Astrocyte (in vitro differentiated cells and primary cell): Measurements from ENCODE around the gene ECT2. TPM values are rescaled to one million over a fixed set of nuclear protein-coding genes. Genes with fewer than 3 reads are reported as not detected.
"Not testable (repeated sequence)": the region's sequence is repeated elsewhere in the genome, so short reads cannot be mapped to it uniquely, and the experiment has no call there.

ENCODE experiments used
- DNase-seq: peaks from one replicate; pipeline ENCODE4 v3.0.0-alpha.2; 2010; ENCODE audit warnings: low read depth
- FAIRE-seq: peaks from 2 replicates; lab custom pipeline; 2011; peaks lifted over from hg19 to GRCh38; lab: Jason Lieb, UNC
- H2AFZ ChIP-seq: 2 replicates; pipeline ENCODE4 v1.6.0; 2012; ENCODE audit warnings: low read depth, low read length, inconsistent platforms
- H3K27ac ChIP-seq: 2 replicates; pipeline ENCODE4 v1.5.1; 2011; ENCODE audit warnings: low read depth, low read length, inconsistent platforms
- H3K27me3 ChIP-seq: 2 replicates; pipeline ENCODE4 v1.6.0; 2011; ENCODE audit warnings: low read length, inconsistent platforms; ENCODE audit not compliant: insufficient read depth
- H3K36me3 ChIP-seq: 2 replicates; pipeline ENCODE4 v1.5.1; 2011; ENCODE audit warnings: low read length, inconsistent platforms; ENCODE audit not compliant: insufficient read depth
- H3K4me1 ChIP-seq: 2 replicates; pipeline ENCODE4 v1.5.1; 2011; ENCODE audit warnings: low read length, inconsistent platforms; ENCODE audit not compliant: insufficient read depth
- H3K4me2 ChIP-seq: 2 replicates; pipeline ENCODE4 v1.6.0; 2012; ENCODE audit warnings: low read length, inconsistent platforms
- H3K4me3 ChIP-seq: 2 replicates; pipeline ENCODE4 v1.5.1; 2011; ENCODE audit warnings: low read depth, mild to moderate bottlenecking, low read length, inconsistent platforms; ENCODE audit not compliant: insufficient read depth
- H3K79me2 ChIP-seq: 2 replicates; pipeline ENCODE4 v1.6.0; 2012; ENCODE audit warnings: mild to moderate bottlenecking, low read length, inconsistent platforms; ENCODE audit not compliant: insufficient read depth
- H3K9ac ChIP-seq: 2 replicates; pipeline ENCODE4 v1.6.0; 2012; ENCODE audit warnings: mild to moderate bottlenecking, low read length, inconsistent platforms
- H3K9me3 ChIP-seq: 2 replicates; pipeline ENCODE4 v1.5.1; 2012; ENCODE audit warnings: low read depth, mild to moderate bottlenecking, low read length, inconsistent platforms; ENCODE audit not compliant: insufficient read depth
- H4K20me1 ChIP-seq: 2 replicates; pipeline ENCODE4 v1.6.0; 2012; ENCODE audit warnings: low read length, inconsistent platforms; ENCODE audit not compliant: insufficient read depth
- H3K27ac Mint-ChIP-seq: one replicate; pipeline ENCODE4 v1.8.0; 2021; ENCODE audit warnings: mild to moderate bottlenecking, mixed read lengths; ENCODE audit not compliant: unreplicated experiment
- H3K27me3 Mint-ChIP-seq: one replicate; pipeline ENCODE4 v1.8.0; 2021; ENCODE audit warnings: low read depth, mixed read lengths; ENCODE audit not compliant: unreplicated experiment
- H3K36me3 Mint-ChIP-seq: one replicate; pipeline ENCODE4 v1.8.0; 2021; ENCODE audit warnings: low read depth, mixed read lengths; ENCODE audit not compliant: unreplicated experiment
- H3K4me1 Mint-ChIP-seq: one replicate; pipeline ENCODE4 v1.8.0; 2021; ENCODE audit warnings: low read depth, mixed read lengths; ENCODE audit not compliant: unreplicated experiment
- H3K4me3 Mint-ChIP-seq: one replicate; pipeline ENCODE4 v1.8.0; 2021; ENCODE audit warnings: mild to moderate bottlenecking, moderate library complexity, mixed read lengths; ENCODE audit not compliant: unreplicated experiment
- H3K9me3 Mint-ChIP-seq: one replicate; pipeline ENCODE4 v1.8.0; 2021; ENCODE audit warnings: mild to moderate bottlenecking, mixed read lengths; ENCODE audit not compliant: unreplicated experiment
- EZH2 ChIP-seq: IDR thresholded peaks from 2 replicates; pipeline ENCODE4 v1.6.1; 2012; ENCODE audit warnings: mild to moderate bottlenecking, low read length, inconsistent platforms; ENCODE audit not compliant: insufficient read depth
- total RNA-seq: library from RNA; stranded (reverse); gene quantifications from 2 replicates; pipeline ENCODE4 v1.2.1, GENCODE V29; 2021
- TF ChIP-seq, protein P1 (sequence below): IDR thresholded peaks from 2 replicates; pipeline ENCODE4 v1.5.1; 2011; ENCODE audit warnings: low read depth, mild to moderate bottlenecking, inconsistent platforms, low read length, moderate library complexity; ENCODE audit not compliant: insufficient read depth

Gene ECT2
- total RNA-seq, 1 donor from 2014 or later, result 16.4 TPM

DNA sequence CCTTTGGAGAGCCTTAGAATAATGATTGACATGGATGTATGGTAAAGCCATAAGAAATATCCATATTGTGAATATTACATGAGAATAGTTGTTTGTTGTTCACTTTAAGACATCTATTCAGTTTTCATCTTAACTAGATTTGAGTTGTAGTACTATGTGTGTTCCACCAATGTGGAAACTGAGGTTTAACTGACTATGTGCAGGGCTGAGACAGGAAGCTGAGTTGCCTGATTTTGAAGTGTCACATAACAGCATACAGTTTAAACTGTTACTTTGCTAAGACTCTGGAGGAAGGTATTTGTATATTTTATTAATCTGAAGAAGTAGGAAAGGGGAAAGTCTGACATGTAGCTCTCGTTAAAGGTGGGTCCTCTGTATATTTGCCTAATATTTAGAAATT lies 2.1 kb downstream of the ECT2 start:
- H3K27ac Mint-ChIP-seq, result no peak overlapping the region
- Histone ChIP-seq H3K4me1 (peaks cover 22% of the 10 kb centered on the region), H3K27me3 (no peaks in the 10 kb centered on the region), H3K4me2 (peak overlapping the region; percentile 86), H3K4me3 (no peak overlapping the region), H4K20me1 (no peaks in the 10 kb centered on the region), H3K79me2 (peaks cover 56% of the 10 kb centered on the region), H3K9me3 (no peaks in the 10 kb centered on the region), H3K9ac (no peak overlapping the region), H3K27ac (no peak overlapping the region), H2AFZ (no peak overlapping the region), H3K36me3 (peaks cover 4% of the 10 kb centered on the region)
- H3K9me3 Mint-ChIP-seq, result no peaks in the 10 kb centered on the region
- FAIRE-seq (no peak), DNase-seq (no peak)
- no peak for TF ChIP-seq EZH2
- TF ChIP-seq, protein P1, sequence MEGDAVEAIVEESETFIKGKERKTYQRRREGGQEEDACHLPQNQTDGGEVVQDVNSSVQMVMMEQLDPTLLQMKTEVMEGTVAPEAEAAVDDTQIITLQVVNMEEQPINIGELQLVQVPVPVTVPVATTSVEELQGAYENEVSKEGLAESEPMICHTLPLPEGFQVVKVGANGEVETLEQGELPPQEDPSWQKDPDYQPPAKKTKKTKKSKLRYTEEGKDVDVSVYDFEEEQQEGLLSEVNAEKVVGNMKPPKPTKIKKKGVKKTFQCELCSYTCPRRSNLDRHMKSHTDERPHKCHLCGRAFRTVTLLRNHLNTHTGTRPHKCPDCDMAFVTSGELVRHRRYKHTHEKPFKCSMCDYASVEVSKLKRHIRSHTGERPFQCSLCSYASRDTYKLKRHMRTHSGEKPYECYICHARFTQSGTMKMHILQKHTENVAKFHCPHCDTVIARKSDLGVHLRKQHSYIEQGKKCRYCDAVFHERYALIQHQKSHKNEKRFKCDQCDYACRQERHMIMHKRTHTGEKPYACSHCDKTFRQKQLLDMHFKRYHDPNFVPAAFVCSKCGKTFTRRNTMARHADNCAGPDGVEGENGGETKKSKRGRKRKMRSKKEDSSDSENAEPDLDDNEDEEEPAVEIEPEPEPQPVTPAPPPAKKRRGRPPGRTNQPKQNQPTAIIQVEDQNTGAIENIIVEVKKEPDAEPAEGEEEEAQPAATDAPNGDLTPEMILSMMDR, result no peak
- no peaks in the 10 kb centered on the region for H3K27me3 Mint-ChIP-seq
- H3K4me3 Mint-ChIP-seq, result no peak overlapping the region
- H3K36me3 Mint-ChIP-seq, result no peaks in the 10 kb centered on the region
- peaks cover 9% of the 10 kb centered on the region for H3K4me1 Mint-ChIP-seq

DNA sequence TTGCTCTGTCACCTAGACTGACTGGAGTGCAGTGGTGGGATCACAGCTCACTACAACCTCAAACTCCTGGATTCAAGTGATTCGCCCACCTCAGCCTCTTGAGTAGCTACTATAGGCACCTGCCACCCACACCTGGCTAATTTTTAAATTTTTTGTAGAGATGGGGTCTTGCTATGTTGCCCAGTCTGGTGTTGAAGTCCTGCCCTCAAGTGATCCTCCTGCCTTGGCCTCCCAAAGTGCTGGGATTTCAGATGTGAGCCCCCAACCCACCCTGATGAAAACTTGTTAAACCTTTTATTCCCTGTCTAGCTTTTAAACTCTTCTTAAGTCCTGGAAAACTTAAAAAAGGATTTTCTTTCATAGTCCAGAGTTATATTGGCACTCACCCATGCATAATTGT lies 2.6 kb downstream of the ECT2 start:
- H3K4me2 ChIP-seq, result no peak overlapping the region
- H3K27ac Mint-ChIP-seq, result no peak overlapping the region

DNA sequence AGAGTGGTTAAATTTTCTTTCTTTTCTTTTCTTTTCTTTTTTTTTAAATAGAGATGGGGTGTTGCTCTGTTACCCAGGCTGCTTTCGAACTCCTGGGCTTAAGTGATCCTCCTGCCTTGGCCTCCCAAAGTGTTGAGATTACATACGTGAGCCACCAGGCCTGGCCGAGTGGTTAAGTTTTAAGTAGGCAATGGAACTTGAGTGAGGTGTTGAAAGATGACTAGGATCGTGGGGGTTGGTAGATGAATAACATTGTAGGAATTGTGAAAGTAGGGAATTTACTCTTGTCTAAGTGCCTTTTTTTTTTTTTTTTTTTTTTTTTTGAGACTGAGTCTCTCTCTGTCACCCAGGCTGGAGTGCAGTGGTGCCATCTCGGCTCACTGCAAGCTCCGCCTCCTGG lies 9.9 kb downstream of the ECT2 start:
- Histone ChIP-seq H3K79me2 (peaks cover 19% of the 10 kb centered on the region), H3K36me3 (peaks cover 33% of the 10 kb centered on the region)
- H3K4me3 ChIP-seq, H3K9me3 Mint-ChIP-seq, H3K4me1 Mint-ChIP-seq, H3K27ac Mint-ChIP-seq, H4K20me1 ChIP-seq, H3K27me3 Mint-ChIP-seq, H3K9me3 ChIP-seq, H3K9ac ChIP-seq, H3K4me3 Mint-ChIP-seq, H3K27ac ChIP-seq, H3K36me3 Mint-ChIP-seq, FAIRE-seq, H3K4me2 ChIP-seq, H3K4me1 ChIP-seq, H2AFZ ChIP-seq, H3K27me3 ChIP-seq: not testable (repeated sequence)
- DNase-seq, result peak; percentile 6

More for the DNA sequence above, 2.6 kb downstream of the ECT2 start:
- Histone ChIP-seq H3K4me3 (no peak overlapping the region), H3K9me3 (no peaks in the 10 kb centered on the region), H3K27me3 (no peaks in the 10 kb centered on the region), H3K36me3 (peaks cover 4% of the 10 kb centered on the region), H3K9ac (no peak overlapping the region), H3K27ac (no peak overlapping the region), H3K79me2 (peaks cover 60% of the 10 kb centered on the region), H4K20me1 (no peaks in the 10 kb centered on the region), H3K4me1 (peaks cover 22% of the 10 kb centered on the region), H2AFZ (no peak overlapping the region)
- TF ChIP-seq, protein P1, result no peak
- TF ChIP-seq EZH2, result no peak
- H3K4me1 Mint-ChIP-seq, result peaks cover 9% of the 10 kb centered on the region
- no peaks in the 10 kb centered on the region for H3K36me3 Mint-ChIP-seq
- H3K4me3 Mint-ChIP-seq, result no peak overlapping the region
- H3K27me3 Mint-ChIP-seq, result no peaks in the 10 kb centered on the region
- H3K9me3 Mint-ChIP-seq, result no peaks in the 10 kb centered on the region
- DNase-seq (no peak), FAIRE-seq (no peak)
